NOMO-1 treated with DMSO at 0.1 percent for 48 hours (cell line): ENCODE measurements around the gene CRP.
"Not testable (repeated sequence)": the region's sequence is repeated elsewhere in the genome, so short reads cannot be mapped to it uniquely, and the experiment has no call there.

ENCODE experiments used
- DNase-seq: peaks from one replicate; lab custom pipeline; 2025; ENCODE audit not compliant: unreplicated experiment; lab: John Stamatoyannopoulos, UW

CRP gene, protein sequence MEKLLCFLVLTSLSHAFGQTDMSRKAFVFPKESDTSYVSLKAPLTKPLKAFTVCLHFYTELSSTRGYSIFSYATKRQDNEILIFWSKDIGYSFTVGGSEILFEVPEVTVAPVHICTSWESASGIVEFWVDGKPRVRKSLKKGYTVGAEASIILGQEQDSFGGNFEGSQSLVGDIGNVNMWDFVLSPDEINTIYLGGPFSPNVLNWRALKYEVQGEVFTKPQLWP

DNA sequence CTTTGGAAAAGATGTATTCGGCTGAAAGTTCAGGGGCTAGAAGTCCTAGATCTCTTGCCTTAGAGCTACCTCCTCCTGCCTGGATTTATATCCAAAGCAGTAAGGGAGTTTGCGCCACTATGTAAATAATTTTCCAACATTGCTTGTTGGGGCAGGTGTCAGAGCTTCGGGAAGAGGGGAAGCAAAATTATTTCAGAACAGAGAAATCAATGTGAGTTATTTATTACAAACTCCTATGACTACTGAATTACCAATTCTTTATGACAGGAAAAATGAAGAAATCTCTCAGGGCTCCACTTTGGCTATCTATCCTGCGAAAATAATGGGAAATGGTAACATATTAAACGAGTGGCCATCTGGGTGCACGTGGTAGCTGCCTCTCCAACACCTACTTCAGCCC is at the start of gene CRP:
Gene CRP (minus strand): TSS at position 61 of the 400 bp plus-strand sequence. CDS start 104 bp downstream, outside the sequence.
- DNase-seq, result no peak

DNA sequence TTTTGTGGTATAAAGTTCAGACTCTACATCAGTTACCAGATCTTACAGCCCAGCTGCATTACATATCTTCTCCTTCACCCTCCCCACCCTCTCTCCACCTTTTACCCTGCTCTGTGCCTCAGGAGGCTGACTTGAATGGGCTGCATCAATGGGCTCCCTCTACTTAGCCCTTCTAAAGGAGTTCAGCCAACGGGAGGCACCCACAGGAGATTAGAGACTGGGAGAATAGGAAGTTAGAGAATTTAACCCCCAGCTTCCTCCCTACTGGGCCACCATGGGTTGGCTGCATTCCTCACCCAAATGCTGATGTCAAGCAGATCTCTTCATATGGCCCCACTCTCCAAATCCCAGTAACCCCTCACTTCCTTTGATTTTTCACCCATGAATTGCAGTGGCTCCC is 49.3 kb upstream of the CRP start:
- no peak for DNase-seq

DNA sequence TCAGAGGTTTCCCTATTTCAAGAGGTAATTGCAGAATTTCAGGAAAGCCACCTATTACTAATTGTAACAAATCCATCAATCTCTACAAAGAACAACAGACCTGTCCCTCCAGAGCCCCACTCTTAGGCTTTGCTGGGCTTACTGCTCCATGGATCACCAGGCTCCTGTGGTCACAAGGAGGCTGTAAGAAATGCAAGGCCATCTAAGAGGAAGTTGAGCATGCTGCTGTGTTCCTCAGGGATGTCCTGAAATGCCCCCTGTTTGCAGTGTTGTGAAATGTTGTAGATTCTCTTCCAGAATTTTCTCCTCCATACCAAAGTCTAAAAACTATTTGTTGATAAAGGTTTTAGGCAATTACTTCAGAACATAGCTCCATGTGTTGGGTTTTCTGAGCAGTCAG is 42.0 kb upstream of the CRP start:
- peak; percentile 26 for DNase-seq

DNA sequence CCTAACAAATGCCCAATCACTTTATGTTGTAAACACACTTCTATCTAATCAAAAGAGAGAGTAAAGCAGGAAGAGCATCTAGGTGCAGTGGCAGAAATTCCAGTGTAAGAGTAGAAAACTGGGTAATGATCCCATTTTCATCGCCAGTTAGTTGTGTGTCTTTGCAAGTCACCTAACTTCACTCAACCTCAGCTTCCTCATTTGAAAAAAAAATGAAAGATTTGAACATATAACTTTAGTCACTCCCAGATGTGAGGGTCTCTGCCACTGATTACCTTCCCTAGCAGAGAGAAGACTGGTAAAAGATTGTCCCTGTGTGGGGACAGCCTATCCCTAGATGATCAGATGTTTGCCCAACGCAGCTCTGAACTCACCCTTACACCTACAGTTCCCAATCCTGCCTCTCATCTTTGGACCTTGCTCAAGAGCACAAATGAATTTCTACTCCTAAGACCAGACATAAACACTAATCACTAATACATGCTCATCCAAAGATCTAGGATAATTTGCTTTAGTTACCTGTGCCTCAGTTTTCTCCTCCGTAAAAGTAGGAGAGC is 41.1 kb upstream of the CRP start:
- DNase-seq, result no peak

DNA sequence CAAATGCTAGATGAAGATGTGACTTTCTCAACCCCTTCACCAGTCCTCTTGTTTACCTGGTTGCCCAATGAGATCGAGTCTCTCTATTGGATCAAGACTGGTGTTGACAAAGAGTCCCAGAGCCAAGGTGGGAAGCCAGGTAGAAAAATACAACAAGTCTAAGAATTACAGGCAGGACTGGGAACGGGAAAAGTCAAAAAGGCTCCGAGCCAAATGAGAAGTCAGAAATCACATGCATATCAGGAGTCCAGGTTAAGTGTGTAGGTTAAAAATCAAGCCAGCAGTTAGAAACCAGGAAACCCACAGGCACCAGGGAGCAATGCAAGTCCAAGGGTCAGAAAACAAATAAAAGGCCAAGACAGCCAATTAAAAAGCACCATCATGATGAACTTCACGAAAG is 39.0 kb upstream of the CRP start:
- DNase-seq, result no peak

DNA sequence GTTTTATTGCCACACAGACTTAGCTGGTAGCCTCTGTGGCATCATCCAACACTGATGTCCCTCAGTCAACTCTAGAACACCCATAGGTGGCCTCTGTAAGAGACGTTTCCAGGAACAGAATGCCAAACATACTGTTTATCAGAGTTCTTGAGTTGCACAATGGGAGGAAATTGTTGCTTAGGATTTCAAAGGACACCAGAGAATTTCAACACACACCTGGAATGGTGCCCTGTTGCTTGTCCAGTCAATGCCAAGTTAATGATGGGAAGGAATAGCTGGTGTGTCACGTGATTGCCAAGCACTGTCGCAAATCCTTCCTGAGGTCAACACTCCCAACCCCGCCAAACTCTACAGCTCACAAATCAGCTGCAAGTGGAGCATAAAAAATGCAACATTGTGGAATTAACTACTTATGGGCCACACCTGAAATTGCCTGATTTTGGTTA is 37.8 kb upstream of the CRP start:
- DNase-seq, result no peak

DNA sequence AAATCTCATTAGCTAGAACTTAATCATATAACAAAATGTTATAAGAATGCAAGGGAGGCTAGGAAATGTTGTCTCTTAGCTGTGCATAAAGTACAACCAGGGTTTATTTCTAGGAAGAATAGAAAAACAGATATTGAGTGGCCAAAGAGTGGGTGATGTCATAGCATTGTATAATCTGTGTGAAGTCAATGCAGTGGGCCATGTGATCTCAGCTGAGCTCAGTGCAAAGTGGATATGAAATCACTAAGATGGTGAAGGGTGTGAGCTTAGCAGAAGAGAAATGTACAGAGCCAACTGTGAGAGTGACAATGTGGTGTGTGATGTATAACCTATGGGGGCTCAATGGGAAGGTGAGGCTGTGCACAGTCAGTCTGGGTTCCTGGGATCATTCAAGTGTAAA is 36.6 kb upstream of the CRP start:
- DNase-seq, result no peak

DNA sequence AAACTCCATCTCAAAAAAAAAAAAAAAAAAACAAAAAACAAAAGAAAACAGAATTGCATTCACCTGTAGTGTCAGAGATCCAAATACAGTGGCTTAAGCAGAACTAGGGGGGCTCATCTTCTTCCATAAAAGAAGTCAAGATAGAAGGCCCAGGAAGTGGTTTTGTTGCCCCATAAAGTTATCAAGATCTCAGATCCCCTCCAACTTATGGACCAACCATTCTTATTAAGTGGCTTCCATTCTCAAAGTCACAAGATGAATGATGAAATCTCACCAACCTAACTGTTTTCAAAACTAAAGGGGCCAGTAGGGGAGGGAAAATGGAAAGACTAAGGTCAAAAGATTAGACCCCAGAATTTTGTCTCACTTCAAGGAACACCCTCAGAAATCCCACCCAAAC is 36.2 kb upstream of the CRP start:
- no peak for DNase-seq

DNA sequence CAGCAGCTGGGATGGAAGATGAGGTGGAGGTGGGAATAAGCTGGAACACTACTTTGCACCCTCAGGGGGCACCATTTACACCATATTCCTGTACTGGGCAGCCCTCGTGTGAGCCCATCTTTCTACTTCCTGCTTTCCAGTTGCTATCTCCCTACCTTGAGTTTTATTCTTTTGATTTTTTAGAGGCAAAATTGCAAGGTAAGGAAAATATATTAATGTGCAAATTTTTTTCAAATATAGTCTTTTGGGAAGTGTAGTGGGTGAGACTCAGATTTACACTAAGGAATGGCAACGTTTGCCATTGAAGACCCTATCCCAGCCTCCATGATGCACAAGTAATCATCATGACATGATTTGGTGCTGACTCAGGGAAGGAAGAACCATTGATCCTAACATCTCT is 35.2 kb upstream of the CRP start:
- no peak for DNase-seq

DNA sequence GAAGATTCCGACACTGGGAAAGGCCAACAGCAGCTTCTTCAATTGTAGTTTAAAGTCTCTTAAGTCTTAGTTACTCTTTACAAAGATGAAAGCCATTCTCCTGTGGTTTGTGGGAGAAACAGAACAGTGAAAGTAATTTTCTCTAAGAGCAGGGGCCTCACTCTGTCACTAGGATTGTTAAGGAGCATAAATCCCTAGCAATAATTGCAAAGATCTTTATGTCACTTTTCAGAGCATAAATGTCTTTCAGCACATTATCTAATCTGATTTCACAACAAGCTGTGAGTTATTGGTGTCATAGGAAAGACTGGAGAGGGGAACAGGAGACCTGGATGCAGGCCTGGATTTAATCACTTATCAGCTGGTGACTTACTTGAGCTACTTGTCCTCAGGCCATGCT is 34.0 kb upstream of the CRP start:
- DNase-seq, result no peak

DNA sequence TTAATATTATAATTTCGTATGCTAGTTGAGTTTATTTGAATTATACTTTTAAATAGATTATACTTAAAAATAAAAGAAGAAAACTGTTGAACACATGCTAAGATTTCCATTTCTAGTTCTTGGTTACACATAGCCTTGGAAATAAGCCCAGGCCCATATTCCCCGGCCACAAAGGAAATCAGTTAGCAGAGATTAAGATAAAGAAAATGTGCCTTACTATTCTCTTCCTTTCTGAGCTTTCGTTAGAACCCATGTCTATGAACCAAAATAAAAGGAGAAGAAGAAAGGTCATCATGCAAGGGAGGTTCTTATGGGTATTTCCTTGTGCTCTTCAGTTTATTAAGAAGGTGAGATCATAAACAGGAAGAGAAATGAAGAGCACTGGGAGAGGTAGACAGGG is 32.3 kb upstream of the CRP start:
- DNase-seq, result no peak

DNA sequence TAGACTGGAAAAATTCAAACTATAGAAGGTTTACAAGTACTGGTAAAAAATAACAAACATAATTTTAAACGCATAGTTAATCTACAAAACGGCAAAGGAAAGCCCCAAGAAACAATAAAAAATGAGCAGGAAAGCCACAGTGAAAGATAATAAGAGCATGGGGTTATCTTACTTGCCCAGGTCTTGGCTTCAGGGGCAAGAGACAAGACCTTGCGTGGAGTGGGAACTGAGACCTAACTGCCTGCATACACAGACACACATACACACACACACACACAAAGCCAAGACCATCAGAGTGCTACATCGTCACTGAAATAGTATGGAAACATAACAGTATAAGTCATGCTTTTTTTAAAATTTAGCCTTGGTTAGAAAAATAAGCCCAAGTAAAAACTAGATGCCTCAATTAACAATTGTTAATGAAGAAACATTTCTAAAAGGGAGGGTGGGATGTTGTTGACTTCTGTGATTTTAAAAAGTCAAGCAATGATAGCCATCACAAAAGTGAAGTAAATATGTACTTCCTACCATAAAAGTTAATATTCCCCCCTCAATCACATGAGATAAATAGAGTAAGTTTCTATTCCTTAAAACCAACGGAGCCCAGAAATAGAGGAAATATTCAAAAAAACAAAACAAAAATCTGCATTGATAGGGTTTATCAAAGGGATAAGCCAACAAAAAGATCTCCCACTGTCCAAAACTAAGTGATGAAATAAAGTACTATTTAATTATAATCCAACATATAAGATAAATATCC is 29.4 kb upstream of the CRP start:
- no peak for DNase-seq

DNA sequence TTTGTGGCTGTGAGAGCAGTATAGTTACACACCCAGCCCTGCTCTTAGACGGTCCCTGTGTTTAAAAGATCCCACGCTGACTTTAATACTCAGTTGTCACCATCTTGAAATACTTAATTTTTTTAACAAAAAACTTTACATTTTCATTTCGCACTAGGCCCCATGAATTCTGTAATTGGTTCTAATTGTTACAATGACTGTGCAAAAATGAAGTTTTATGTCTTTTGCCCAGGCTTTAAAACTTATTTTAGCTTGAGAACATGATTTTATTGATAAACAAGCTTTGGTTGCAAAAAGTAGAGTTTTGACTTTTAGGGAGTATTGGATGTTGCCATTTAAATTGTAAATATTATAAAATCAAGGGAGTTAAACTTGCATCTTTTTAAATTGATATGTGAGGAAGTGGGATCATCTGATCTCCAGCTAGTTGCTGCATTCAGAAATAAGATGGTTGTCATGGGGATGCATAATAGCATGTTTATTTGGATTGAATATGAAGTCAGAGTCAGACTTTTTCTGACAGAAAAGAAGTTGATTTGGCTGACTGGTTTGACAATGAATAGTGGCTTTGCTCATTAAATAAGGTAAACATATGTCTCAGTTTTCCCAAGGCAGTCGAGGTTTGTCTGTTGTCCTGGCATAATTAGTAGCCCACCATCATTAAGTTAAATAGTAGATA is 23.0 kb upstream of the CRP start:
- no peak for DNase-seq

DNA sequence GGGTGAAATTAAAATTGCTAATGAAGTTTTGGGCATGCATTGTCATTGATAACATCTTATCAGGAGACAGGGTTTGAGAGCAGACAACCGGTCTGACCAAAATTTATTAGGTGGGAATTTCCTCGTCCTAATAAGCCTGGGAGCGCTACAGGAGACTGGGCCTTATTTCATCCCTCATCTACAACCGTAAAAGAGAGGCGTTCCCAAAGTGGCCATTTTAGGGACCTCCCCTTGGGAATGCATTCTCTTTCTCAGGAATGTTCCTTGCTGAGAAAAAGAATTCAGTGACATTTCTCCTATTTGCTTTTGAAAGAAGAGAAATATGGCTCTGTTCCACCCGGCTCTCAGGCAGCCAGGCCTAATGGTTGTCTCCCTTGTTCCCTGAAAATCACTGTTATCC is 8.8 kb upstream of the CRP start:
- not testable (repeated sequence) for DNase-seq

DNA sequence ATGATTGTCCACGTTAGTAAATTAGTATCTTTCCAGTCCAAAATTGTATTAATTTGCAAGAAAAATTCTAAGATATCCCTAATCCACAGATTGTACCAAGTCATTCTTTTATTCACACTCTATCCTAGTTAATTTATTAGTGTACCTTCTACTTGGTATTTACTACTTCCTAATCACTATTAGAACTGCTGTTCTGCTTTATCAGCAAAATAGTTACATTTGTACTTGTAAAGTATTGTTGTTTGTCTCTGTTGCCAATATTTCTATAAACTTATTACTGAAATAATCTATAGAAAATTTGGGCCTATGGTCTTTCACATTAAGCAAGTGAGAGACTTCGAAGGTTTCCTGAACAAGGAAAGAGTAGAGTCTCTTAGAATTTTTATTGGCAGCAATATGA is 5.6 kb upstream of the CRP start:
- DNase-seq, result no peak

DNA sequence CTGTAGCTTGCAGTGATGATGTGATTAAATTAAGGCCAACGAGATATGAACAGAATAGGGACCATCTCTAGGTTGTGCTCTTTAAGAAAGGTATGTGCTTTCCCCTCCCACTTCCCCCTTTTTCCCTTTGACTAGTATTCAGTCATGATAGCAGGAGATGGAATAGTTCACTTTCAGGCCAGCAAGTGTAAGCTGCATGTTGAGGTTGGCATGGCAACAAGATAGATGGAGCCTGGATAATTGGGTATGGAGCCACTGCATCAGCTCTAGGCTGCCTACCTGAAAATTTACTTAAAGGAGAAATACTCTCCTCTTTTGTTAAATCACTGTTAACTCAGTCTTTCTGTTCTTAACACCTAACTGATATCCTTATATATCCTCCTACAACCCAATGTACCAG is 1.5 kb upstream of the CRP start:
- no peak for DNase-seq

DNA sequence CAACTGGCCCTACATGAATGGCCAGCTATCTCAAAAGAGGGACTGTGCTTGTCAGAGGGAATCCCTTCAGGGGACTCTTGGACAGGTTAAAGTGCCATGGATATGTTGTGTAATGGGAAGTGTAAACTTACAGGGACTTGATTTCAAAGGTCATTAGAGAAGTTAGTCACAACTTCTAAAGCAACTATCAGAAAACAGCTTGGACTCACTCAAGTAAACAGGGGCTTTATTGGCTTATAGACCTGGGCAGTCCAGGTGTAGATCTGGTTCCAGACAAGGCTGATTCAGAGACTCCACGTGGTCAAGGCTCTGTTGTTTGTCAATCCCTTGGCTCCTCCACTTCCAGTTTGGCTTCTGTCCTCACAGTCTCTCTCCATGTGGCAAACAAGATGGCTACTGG is 2.3 kb downstream of the CRP start:
- no peak for DNase-seq

DNA sequence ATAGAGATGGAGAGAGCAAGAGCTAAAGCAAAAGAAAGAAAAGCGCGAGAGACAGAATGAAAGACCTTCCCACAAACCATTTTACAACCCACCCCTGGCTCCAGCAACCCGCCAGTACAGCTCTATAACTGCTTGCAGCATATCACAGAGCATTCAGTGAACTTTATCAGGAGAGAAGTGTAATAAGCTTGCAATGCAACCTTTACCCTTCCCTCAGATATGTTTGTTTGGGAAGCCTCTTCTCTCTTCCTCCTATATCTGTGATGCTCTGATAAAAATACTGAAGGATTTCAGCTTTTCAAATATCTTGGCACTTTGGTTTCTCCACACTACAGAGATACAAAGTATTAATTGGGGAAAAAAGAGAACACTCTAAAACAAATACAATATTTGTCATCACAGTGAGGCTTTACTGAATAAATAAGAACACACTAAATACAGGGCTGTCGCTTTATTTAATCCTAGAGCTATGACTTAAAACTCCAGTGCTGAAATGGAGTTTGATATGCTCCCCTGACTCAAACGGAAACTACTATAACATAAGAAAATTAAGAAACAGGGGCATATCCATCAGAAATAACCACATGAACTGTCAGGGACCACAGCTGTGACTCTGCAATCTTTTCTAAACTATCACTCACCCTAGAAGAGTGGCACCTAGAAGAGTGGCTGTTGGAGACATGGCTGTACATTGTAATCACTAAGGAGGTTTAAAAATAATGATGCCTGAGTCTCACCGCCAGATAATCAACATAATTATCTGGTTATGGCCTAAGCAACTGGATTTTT is 6.7 kb downstream of the CRP start:
- DNase-seq, result no peak

DNA sequence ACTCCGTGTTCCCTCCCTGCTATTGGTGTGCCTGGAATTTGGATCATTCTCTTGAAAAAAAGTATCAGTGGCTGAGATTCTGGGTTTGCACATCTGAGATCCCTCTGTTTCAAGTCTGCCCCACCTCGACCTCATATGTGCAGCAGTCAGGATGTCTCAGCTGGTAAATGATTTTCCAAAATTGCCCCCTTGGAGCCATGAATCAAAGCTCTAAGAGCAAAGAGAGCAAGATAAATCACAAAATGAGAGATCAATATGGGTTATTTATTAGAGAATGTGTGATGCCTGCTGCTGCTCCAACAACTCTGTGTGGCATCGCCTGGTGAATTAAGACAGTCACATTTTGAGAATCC is 8.5 kb downstream of the CRP start:
- no peak for DNase-seq

DNA sequence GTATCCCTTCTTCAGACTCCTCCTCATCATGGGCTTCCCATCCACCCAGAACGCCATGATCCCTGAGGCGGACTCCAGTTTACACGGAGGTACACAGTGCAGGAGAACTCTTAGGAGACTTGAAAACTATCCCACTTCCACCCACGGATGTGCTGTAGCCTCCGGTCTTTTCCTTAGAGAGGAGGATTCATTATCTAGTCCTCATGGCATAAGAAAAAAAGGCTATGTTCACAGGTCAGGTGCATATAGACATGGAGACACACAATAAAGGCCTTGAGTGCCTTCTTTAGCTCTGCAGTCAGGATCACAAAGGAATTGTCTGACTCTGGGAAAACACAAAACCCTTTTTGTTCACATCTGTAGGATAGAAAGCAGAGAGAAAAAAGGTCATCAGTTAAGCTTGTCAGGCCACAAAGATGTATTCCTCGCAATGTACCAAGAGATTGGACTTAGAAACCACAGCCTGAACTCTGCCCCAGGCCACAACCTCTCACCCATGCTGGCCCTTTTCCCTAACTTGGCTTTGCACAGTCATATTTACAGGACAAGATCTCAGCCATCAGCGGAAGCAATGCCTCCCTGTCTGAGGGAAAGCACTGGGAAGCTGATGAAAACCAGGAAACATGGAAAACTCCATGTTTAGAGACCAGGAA is 9.0 kb downstream of the CRP start:
- no peak for DNase-seq

DNA sequence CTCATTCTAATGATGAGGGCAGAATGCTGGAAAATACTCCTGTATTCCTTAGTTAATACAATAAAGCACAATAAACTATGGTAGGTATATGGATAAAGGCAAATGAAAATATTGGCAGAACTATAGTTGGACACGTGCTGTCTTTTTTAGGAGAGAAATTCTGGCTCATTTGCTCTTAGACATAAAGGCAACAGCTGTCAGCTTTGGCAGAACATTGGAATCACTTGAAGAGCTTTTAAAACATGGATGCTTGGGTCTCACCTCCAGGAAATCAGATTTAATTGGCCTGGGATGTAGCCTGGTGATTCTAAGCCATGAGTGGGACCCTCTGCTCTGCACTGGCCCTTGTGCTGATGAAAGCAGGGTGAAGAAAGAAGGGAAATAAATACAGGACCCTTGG is 9.9 kb downstream of the CRP start:
- no peak for DNase-seq
